Activated CD8-positive, alpha-beta memory T cell treated with anti-CD3 and anti-CD28 coated beads for 4 hours (primary cell): ENCODE data around the gene PRM2.

ENCODE experiments used
- DNase-seq, 2 donors: peaks; one replicate each; pipeline ENCODE4 v3.0.0-alpha.2; 2020; ENCODE audit warnings: low read depth in 2 of 2

PRM2 gene

GRCh38 chr16:11248133-11248532, 28.1 kb downstream of the PRM2 start:
- DNase-seq: no peak

DNA sequence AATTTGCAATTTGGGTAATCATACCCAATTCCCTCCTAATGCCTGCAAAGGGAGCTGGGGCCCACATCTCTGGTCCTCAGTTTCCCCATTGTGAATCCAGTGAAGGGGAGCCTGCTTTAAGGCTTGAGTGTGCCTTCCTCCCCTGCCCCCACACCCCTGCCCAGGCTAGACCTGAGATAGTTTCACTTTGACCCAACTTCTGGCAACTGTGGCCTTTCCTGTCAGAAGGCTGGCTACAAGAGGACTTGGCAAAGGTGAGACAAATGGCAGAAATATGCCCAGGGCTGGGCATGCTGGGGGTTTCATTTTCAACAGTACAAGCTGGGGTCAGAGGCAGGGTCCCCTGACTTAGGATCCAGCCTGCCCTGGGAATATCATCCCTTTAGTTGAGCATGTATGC, 30.3 kb downstream of the PRM2 start:
- no peak for DNase-seq

- DNase-seq: no peak
These were observed 31.0 kb downstream of the PRM2 start for GRCh38 chr16:11245222-11245737.

DNA sequence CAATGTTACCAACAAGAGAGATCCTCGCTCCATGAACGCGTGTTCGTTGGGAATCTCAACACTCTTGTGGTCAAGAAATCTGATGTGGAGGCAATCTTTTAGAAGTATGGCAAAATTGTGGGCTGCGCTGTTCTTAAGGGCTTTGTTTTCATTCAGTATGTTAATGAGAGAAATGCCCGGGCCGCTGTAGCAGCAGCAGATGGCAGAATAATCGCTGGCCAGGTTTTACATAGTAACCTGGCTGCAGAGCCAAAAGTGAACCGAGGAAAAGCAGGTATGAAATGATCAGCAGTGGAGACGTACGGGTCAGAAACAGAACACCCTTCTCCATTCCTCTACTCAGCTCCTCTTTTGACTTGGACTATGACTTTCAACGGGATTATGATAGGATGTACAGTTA, 33.6 kb downstream of the PRM2 start:
- DNase-seq: no peak

DNA sequence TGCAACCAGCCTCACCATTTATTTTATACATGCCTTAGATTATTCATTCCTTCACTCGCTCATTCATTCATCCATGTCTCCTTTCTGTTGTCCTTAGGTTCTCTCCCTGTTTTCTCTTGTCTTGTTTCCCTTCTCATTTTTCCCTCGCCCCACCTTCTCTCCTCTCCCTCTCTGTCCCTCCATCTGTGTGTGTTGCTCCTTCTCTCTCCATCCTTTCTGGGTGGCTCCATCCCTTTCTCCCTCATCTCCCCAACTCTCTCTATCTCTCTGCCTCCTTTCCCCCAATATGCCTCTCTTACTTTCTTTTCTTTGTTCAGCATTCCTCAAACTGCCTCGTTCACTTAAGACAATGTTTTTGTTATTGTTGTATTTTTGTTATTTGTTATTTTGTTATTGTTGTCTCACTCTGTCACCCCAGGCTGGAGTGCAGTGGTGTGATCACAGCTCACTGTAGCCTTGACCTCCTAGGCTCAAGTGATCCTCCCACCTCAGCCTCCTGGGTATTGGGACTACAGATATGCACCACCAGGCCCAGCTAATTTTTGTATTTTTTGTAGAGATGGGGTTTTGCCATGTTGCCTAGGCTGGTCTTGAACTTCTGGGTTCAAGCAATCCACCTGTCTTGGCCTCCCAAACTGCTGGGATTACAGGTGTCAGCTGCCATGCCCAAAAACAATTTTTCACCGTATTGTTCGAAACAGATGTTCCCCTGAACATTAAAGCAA, 34.6 kb downstream of the PRM2 start:
- DNase-seq: no peak

GRCh38 chr16:11240636-11241473, 35.4 kb downstream of the PRM2 start:
- DNase-seq: no peak

DNA sequence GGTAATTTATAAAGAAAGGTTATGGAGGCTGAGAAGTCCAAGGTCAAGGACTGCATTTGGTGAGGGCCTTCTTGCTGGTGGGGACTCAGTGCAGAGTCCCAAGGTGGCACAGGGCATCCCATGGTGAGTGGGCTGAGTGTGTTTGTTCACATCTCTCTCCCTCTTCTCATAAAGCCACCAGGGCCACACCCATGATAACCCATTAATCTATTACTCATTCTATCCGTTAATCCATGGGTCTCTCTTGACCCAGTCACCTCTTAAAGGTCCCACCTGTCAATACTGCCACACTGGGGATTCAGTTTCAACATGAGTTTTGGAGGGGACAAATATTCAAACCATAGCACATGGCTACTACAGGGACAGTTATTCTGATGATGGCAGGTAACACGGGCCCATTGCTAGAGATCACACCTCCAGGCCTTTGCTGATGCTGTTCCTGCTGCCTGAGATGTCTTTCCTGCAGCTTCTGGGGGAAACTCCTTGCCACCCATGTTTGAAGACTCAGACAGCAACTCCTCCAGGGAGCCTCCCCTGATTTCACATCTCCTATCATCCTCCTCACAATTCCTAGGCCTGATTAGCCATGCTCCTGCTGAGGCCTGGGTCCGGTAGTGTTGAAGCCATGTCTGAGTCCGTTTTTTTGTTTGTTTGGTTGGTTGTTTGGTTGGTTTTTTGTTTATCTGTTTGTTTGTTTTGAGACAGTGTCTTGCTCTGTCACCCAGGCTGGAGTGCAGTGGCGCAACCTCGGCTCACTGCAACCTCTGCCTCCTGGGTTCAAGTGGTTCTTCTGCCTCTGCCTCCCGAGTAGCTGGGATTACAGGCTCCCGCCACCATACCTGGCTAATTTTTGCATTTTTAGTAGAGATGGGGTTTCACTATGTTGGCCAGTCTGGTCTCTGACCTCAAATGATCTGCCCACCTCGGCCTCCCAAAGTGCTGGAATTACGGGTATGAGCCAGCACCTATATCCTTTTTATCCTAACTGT, 36.3 kb downstream of the PRM2 start:
- DNase-seq: no peak

GRCh38 chr16:11238272-11239202, 37.7 kb downstream of the PRM2 start:
- no peak for DNase-seq

DNA sequence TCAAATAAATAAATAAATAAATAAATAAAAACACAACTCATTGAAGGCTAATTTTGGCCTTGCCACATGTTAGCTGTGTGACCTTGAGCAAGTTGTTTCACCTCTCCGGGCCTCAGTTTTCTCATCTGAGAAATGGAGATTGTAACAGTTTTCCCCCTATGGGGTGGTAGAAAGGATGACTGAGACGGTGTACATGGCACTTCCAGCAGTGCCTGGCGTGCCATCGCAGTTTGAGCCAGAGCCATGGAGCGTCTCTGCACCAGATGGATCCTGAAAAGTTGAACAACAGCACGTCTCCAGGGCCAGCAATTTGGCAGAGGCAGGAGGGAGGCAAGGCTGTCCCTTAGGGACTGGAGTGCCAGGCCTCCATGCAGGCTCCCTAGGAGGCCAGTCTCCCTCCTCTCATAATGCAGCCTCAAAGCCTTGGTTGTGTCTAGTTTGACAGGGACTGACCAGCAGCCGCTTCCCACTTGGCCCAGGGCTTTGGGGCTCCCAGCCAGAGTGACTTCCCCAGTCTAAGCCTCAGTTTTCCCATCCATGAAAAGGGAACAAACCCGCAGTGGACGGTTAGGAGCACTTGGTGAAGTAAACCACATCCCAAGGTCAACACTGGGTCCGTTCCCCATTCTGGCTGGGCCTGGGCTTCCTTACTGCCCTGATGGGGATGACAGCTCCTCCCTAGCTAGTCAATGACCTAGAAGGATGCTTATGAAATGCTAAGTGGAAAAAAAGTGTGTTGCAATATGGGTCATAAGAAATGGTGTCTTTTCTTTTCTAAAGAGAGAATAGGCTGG, 39.6 kb downstream of the PRM2 start:
- DNase-seq: no peak

- DNase-seq: no peak
These were observed 40.6 kb downstream of the PRM2 start for GRCh38 chr16:11235703-11235991.

DNA sequence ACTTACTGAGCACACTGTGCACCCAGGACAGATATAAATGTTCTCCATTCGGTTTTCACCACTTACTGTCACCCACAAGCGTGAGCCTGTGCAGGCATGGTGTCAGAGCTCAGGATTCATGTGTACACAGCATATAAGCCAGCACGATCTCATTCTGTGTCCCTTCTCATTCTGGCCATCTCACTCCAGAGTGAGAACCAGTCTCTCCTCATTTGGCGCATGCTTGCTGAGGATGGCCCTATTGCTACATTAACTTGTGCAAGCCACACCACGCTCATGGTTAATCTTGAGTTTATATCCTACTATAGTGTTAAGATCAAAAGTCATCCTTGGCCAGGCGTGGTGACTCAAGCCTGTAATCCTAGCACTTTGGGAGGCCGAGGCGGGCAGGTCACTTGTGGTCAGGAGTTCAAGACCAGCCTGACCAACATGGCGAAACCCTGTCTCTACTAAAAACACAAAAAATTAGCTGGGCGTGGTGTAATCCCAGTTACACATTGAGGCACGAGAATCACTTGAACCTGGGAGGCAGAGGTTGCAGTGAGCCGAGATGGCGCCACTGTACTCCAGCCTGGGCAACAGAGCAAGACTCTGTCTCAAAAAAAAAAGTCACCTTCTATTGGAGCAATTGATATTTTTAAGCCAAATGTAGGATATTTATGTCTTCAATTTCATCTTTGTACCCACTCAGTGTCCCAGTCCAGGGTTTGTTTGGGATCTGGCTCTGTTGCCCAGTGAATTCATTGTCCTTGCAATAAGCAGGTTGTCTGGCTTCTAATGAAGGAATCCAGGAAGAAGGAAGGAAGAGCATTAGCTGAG, 41.2 kb downstream of the PRM2 start:
- DNase-seq: no peak

DNA sequence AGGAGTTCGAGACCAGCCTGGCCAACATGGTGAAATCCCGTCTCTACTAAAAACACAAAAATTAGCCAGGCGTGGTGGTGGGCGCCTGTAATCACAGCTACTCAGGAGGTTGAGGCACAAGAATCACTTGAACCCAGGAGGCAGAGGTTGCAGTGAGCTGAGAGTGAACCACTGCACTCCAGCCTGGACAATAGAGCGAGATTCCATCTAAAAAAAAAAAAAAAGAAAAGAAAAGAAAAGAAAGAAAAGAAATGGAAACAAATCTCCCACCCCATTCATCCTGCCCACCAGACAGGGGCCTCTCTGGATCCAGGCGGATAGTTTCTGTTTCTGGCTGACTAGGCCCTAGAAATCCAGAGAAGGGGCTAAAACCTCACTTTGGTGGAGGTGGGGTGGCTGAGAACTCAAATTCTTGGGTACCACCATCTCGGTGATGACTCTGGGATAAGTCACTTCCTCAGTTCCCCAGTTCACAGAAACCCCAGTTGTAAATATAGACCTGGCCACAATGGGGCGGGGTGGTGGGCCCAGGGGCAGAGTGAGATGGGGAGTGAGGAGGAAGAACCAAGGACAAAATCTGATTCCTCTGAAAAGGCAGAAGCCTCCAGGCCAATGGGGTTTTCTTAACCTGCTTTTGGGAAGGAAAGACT, 42.4 kb downstream of the PRM2 start:
- DNase-seq: peak; percentile 48 to 68

DNA sequence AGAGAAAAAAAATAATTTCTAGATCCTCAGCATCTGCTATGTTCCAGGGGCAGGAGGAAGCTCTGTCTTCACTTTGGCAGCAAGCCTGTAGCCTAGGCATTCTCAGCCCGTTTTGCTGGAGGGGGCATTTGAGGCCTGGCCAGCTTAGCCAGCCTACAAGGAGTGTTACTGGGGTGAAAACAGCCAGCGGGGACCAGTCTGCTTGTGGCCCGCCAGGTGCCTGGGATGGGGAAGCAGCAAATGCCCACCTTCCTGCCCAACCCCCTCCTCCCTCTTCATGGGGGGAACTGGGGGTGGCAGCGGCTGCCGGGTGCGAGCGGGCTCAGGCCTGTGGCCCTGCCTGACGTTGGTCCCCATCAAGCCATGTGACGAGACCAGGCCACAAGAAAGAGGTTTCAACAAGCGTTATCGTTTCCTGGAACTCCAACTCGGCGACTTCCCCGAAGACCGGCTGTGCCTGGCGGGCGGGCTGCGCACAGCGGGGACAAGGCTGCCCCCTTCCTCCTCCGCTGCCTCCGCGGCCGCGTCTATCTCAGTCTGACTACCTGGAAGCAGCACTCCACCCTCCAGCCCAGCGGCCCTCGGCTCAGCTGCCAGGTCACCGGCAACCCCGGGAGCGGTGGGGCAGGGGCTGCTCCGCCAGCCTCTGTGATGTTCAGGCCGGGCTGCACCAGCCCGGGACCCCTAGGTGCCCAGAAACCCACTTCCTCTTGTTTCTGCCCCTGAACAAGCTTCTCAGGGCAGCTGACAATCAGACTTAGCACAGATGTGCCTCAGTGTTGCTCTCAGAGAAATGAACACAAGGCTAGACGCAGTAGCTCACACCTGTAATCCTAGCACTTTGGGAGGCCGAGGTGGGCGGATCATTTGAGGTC, 43.2 kb downstream of the PRM2 start:
- DNase-seq: peak; percentile 73 to 84

GRCh38 chr16:11232302-11232851, 43.9 kb downstream of the PRM2 start:
- no peak for DNase-seq

DNA sequence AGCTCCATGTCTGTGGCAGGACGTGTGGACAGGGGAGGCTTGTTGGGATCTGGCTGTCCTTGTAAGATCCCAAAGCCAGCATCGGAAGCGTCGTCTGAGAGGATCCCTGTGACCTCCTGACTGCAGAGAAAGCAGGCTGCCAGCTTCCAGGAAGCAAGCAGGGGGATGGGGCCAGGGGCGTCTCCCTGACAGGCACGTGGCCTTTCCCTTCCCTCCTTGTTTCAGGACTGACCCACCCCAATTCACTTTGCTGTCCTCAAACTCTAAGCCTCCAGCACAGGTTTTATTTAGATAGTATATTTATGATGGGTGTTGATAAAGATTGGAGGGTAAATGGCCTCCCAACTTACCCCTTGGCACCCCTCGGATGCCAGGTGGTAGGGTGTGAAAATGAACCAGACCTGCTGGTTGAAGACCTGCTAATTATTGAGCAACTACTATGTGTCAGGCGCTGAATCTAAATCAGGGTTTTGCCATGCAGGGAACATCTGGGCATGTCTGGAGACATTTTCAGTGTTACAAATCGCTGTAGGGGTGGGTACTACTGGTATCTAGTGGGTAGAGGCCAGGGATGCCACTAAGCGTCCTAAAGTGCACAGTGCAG, 44.8 kb downstream of the PRM2 start:
- DNase-seq: no peak

- DNase-seq: no peak
These were observed 46.4 kb downstream of the PRM2 start for GRCh38 chr16:11229906-11230305.

DNA sequence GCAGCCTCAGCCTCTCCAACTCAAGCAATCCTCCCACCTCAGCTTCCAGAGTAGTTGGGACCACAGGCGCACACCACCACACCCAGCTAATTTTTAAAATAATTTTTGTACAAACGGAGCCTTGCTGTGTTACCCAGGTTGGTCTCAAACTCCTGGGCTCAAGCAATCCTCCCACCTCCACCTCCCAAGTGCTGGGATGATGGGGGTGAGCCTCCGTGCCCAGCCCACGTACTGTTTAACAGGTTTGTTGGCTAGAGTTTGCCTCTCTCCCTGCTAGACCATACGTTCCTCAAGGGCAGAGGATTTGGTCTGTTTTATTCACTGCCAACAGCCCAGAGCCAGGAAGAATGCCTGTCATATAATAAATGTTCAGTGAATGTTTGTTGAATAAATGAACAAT, 46.8 kb downstream of the PRM2 start:
- no peak for DNase-seq
